Stimulated activated CD4-positive, alpha-beta T cell treated with anti-CD3 and anti-CD28 coated beads, Interleukin-15, amount 100 ng/mL, for 24 hours (primary cell): ENCODE data around the gene PRKCZ.

Source experiments
- DNase-seq: peaks from one replicate; pipeline ENCODE4 v3.0.0-alpha.2; 2020

The PRKCZ gene

DNA sequence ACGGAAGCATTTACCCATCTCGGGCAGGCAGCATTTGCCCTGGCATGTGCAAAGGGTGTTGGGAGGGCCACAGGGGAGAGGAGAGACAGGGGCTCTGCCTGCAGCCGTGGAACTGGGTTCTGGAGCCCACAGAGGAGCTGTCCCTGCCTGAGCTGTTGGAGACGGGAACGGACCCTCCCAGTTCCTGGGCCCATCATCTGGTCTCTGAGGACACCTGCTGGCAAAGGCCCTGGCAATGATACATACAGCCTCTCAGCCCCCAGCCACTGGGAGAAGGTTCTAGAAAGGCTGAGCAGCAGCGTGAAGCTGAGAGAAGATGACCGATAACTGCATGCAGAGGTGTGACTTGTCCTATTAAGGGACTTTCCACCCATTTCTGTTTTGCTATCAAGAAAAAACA, 113.0 kb downstream of the PRKCZ start:
- DNase-seq, result no peak

DNA sequence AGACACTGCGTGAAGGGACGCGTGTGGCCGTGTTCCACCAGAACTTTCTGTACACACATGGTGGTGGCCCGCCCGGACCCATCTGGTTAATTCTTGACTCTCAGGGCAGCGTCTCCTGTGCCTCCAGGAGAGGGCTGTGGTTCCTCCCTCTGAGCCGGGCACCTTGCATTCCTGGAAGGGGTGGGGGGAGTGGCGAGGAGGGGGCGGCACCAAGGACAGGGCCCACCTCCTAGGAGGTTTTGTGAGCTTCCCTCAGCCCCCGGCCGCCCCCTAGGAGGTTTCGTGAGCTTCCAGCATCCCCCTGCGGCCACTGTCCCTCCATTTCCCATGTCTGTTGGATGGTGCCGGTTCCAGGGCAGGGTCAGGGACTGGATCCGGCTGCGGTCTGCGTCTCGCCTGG, 115.4 kb downstream of the PRKCZ start:
- no peak for DNase-seq

DNA sequence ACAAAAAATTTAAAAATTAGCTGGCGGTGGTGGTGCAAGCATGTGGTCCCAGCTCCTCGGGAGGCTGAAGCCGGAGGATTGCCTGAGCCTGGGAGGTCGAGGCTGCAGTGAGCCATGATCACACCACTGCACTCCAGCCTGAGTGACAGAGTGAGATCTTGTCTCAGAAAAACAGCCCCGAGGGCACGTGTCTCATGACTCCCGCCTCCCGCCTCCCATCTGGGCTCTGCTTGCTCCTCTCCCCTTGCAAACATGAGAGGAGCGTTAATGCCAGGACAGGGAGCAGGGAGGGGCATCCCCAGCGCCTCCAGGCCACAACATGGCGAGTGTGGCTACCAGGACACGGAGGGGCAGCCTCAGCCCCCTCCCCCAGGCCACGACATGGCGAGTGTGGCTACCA, 116.0 kb downstream of the PRKCZ start:
- no peak for DNase-seq

DNA sequence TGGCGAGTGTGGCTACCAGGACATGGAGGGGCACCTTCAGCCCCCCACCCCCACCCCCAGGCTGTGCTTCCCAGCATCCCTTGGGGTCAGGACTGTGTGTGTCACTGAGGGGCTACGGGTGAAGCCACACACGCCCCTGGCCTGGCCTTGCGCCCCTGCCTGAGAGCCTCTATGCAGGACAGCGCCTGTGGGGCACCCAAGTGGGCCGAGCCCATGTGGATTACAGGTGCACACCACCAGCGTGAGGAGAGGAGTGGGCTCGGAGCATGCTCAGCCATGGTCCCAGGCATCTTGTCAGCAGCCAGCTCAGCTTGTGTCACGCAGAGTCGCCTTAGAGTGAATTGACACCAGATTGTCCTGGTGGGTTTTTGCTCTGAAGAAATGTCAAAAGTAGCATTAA, 116.5 kb downstream of the PRKCZ start:
- DNase-seq, result no peak

DNA sequence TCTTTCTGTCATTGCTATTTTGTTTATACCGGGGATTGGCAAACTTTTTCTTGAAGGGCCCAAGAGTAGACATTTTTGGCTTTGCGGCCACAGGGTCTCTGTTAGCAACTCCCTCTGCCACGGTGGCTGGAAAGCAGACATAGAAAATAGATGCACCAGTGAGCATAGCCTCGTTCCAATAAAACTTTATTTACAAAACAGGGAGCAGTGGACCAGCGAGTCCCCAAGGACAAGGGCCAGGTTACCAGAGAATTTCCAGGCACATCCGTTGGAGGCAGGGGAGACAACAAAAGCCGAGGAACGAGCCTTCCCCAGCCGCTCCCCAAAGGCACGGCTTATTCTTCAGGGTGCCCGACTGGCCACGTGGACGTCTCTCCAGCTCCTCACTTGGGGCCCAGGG, 117.9 kb downstream of the PRKCZ start:
- no peak for DNase-seq

DNA sequence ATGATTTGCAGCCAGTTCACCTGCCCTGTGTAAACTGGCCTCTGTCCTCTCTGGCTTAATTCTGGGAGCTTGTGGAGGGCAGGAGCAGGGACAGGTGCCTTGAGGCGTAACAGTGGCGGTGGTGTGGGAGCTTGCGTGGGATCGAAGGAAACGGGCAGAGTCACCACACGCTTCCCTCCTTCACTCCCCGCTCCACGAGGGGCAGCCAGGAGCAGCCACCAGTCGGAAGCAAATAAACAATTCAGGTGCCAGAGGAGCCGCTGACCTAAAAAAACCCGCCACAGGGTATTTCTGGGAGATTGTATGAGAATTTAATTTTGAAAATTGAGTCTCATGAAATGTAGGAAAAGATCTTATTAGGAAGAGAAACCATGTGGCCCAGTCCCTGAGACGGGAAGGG, 118.3 kb downstream of the PRKCZ start:
- DNase-seq, result no peak

DNA sequence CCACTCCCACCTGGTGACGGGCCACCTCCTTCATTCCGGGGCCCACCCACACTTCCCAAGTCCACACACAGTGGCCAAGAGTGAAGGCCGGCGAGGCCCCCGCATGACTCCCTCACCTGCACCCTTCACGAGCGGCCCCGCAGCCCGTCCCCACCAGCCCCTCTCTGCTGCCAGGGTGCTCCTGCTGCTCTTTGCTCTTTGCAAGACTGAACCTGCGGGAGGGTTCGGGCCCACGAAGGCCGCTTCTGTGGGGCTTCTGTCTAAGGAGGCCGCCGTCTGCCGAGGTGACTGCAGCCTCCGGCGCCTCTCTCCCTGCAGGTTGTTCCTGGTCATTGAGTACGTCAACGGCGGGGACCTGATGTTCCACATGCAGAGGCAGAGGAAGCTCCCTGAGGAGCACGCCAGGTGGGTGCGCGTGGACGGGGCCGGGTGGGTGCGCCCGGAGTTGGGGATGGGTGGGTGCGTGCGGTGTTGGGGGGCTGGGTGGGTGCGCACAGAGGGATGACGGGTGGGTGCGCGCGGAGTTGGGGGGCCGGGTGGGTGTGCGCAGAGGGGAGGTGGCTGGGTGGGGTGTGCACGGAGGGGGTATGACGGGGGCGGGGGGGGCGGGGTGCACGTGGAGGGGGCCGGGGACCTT, 119.1 kb downstream of the PRKCZ start:
- no peak for DNase-seq

DNA sequence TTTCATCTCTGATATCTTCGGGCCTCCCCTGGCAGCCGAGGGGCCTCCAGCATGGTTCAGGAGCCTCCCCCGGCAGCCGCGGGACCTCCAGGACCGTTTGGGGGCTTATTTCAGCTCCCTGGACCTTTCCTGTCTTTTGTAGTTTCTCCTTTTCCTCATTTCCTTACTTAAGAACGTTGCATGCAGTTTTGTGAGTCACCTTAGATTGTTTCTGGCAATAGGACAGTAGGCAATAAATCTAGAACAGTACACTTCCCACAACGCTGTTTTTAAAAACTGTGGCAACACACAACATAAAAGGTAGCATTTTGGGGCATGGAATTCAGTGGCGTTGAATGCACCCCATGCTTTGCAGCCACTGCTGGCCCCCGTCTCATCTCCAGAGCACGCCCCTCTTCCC, 120.0 kb downstream of the PRKCZ start:
- DNase-seq, result no peak

DNA sequence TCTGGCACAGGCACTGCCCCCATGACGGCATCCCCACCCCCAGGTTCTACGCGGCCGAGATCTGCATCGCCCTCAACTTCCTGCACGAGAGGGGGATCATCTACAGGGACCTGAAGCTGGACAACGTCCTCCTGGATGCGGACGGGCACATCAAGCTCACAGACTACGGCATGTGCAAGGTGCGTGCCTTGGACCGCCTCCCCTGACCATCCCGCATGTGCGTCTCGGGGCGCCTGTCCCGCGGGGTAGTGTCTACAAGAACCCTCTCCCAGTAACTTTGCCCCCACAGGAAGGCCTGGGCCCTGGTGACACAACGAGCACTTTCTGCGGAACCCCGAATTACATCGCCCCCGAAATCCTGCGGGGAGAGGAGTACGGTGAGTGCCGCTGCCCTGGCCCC, 121.8 kb downstream of the PRKCZ start:
- DNase-seq, result no peak

DNA sequence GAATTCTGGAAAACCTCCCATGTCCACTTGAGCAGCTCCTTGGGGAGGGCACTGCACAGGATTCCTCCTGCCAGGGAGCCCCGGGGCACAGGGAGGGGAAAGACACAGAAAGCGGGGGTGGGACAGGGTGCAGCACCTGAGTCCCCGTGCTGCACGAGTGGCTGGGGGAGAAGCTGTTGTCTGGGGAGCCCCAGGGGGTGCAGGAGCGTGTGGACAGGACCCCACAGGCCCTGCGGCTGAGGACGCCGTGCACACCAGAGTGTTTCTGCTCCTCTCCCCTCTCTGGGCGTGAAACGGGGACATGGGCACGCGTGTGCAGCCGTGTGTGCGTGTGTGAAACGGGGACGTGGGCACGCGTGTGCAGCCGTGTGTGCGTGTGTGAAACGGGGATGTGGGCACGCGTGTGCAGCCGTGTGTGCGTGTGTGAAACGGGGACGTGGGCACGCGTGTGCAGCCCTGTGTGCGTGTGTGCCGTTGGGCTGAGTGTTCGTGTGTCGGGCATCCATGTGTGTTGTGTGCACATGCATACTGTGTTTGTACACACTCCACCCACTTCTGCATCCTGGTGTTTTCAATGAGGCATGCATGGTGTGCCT, 122.4 kb downstream of the PRKCZ start:
- DNase-seq, result no peak

DNA sequence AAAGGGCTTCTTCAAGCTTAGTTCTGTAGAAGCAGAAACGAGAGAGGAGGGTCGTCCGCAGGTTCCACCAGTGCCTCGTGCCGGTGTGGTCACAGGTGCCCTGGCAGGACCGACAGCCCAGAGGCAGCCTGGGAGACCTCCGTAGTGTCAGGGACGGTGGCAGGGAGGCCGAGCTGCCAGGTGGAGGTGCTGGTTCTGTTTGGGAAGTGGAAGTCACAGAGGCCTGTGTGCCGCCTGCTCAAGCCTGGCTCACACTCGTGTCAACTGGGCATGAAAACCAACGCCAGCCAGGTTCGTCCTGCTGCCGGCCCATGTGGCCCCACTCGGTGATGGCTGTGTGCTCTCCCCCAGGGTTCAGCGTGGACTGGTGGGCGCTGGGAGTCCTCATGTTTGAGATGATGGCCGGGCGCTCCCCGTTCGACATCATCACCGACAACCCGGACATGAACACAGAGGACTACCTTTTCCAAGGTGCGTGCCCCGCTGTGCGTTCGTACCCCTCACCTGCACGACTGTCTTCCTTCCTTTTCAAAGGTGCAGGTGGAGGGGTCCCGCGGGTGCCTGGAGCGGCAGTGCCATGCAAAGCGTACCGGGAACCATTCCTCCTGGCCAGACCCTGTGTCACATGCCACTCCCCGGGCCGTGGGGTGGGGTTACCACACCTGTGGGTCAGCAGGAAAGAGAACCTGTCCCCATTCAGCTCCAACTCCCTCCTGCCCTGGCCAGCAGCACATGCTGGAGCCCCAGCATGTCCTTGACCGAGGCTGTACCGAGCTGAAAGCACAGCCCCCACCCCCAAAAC, 123.5 kb downstream of the PRKCZ start:
- no peak for DNase-seq

DNA sequence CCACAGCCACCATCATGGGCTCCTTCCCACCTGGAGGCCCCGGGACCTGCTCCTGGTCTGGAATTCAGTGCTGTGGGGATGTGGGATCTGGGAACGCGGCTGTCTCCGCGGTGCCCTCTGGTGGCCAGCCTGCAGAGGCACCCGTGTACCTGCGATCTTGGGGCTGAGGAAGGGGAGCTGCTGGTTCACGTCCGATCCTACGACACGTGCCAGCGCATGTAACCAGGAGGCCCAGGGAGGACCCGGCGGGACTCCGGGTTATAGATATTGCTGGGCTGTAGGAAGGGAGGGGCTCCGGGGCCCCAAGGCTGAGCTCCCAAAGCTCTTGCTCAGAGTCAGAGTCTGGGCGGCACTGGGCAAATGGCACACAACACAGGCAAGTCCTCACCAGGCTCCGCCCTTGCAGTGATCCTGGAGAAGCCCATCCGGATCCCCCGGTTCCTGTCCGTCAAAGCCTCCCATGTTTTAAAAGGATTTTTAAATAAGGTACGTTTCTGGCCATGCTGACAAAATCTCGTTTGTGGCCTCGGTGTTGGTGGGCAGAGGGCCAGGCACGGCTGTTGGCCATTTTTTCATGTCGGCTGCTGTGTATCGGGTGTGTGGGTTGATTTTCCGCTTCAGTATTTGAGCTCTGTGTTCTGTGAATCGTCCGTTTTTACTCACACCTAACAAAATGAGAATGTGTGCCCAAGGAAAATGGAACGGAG, 124.3 kb downstream of the PRKCZ start:
- DNase-seq, result peak; percentile 62

DNA sequence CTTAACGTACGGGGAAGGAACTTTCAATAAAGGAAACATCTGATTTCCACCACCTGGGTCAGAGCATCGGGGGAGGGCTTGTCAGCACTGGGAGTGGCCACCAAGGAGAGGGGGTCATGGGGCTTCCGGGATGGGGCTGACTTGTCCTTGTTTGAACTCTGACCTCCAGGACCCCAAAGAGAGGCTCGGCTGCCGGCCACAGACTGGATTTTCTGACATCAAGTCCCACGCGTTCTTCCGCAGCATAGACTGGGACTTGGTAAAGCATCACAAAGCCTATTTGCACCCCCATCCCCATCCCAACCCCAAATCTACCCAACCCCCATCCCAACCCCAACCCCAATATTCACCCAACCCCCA, 124.8 kb downstream of the PRKCZ start:
- no peak for DNase-seq

DNA sequence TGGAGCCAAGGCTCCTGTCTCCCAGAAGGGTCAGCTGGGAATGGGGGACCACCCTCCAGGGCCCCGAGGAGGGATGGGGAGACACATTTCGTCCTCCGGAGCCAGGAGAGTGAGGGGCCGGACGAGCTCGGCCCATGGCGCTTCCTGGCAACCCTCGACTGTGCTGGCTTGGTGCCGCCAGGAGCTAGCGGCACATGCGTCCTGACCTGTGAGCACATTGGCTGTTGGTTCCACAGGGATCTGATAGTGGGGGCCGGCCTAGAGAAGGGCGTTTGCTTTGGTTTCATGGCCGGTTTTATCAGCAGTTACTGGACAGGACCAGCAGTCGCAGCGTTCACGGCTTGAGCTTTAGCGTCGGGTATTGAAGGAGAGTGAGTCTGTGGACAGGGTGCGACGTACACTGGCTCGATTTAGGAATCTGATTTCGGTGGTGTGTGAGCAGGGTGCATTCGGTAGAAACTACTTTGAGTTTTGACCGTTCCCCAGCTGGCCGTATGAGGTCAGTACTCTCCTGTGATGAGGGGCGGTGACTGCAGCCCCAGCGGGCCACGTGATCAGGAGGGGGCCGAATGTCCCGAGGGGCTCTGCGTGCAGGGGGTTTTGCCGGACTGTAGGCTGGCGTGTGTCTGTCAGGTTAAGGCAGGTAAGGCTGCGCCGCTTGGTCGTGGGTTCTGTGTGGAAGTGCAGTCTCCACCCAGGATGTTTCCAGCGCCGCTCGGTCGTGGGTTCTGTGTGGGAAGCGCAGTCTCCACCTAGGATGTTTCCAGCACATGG, 125.7 kb downstream of the PRKCZ start:
- no peak for DNase-seq

DNA sequence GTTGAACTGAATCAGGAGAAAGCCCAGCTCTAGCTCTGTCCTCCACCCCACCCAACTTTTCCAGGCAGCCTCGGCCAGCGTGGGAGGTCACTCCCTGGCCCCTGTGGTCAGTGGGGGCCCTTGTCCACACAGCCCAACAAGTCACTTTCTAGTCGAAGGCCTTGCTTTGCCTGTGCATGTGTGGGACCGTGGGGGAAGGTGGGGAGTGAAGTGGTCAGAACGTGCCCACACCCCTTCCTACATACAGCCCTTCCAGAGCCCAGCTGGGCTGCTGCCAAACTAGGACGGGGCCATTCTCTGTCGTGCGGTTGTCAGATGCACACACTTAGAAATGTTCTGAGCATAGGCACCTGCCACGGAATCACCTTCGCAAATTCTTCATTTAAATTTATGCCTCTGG, 126.4 kb downstream of the PRKCZ start:
- DNase-seq, result no peak

DNA sequence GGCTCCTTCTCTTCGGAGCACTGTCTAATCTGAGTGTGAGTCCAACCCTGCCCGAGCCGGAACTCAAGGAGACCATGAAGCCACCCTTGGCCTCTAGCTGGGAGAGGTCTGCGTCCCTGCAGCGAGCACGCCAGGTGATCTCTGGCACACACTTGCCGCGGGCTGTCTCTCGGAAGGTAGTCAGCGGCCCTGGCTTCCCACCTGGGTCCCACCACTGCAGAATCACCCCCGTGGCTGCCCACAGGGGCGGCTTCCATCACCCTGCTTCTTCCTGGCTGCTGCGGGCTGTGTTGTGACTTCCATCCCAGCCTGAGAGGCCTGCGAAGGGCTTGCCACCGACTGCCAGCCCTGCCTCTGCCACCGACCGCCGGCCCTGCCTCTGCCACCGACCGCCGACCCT, 127.3 kb downstream of the PRKCZ start:
- no peak for DNase-seq

DNA sequence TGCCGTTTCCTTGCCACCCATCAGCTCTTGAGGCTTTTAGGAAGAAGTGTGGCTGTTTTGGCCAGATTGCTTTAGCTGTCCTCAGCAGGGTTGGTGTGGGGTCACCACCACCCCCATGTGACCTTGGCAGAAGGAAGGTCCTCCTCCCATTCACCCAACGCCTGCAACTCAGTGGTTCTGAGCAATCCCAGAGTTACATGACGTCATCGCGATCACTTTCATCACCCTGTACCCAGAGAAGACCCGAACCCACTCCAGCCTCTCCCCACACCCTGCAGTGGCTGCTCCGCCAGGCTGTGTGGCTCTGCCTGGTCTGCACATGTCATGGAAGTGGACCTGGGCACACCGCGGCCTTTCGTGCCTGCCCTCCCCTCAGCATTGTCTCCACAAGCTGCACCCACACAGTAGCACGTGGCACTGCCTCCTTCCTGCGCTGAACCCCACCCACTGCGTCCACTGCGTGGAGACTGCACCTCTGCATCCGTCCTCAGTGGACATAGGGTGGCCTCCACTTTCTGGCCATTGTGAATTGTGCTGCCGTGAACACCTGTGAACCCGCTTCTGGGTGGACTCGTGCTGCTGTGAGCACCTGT, 127.8 kb downstream of the PRKCZ start:
- DNase-seq, result no peak

DNA sequence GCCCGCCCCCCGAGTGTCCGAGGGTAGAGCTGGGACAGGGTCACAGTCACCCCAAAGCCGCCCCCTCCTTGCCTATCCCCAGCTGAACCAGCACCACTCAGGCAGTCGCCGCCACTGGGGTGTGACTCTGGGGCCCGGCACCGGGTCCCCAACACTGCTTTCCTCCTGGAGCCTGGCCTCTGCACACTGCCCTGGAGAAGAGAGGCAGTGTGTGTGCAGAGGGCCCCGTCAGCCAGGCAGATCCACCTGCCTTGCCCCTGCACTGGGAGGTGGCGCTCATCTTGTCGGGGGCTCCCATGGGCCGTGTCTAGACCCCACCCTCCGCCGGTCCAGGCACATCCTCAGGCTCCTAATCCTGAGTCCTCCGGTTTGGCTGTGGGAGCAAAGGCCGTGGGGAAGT, 128.7 kb downstream of the PRKCZ start:
- DNase-seq, result no peak

DNA sequence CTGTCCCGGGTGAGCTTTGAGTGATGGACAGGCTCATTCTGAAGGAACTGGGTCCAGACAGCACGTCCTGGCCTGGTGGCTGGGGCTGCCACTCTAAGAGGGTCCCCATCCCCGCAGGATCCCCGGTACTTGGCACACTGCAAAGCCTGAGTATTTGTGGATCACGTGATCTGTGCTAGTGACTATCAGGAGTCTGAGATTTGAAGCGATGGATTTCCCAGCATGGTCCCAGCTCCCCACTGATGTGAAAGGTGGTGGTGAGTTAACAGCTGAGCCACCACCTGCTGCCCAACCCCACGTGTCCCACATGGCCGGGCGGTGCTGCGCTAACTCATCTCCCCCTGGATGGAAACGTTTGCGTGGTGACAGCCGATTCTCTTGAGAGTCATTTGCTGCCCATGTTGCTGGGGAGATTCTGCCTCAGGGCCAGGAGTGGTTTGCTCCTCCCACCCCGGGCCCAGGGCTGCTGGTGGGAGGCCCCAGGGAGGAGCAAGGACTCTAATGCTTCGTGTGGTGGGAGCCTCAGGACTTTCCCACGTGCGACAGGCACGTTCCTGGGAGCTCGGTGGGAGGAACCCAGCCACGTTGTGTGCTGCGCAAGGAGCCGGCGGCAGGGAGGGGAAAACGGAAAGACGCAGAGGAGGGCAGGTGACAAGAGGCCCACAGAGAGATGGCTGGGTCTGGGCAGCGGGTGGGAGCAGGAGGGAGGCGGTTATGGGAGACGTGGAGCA, 129.2 kb downstream of the PRKCZ start:
- DNase-seq, result no peak

DNA sequence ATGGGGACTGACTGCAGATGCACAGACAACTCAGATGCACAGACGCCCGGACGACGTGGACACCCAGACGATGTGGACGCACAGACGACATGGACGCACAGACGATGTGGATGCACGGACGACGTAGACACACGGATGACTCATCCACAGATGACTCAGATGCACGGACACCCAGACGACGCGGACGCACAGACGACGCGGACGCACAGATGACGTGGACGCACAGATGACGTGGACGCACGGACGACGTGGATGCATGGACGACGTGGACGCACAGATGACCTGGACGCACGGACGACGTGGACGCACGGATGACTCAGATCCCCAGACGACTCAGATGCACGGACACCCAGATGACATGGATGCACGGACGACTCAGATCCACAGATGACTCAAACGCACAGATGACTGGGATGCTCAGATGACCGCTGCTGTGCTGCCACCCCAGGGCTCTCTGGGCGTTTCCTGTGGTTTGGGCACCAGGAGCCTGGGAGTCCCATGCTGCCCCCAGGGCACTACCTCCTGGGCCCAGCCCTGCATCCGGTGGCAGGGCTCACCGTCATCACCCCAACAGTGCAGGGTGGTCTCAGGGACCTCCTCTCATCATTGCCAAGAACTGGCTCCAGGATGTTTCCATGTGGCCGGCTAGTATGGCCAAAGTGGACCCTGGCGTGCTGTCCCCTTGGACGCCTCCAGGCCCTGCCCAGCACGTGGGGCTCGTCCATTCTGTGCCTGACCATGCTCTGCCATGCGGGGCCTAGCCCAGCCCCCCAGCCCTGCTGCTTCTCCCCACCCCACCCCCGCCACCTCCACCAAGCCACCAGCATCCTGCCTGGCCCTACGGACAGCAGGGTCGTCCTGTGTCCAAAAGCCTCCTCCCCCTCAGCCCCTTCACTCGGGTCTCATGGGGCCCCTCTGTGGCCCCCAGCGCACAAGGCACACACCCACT, 130.4 kb downstream of the PRKCZ start:
- DNase-seq, result no peak

DNA sequence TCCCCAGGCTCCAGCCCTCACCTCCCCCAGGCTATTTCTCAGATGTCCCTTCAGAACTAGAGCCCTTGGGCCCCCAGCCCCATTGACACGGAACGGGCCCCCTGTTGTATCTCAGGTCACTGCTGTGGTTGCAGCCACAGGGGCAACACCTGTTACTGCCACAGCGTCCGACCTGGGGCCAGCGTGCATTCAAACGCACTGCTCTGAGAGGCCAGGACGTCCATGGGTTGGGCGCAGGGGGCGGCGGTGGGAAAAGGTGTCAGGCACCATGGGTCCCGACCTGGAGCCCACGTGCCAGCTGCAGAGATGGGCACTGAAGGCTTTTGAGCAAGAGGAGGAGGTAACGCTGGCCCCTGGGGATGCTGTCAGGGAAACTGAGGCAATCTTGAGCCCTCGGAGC, 131.1 kb downstream of the PRKCZ start:
- no peak for DNase-seq
